OCI-LY3 (cell line): ENCODE measurements around the gene KLF8.

Experiments
- EZH2phosphoT487 ChIP-seq: fragments of 200-600 bp; shearing (Covaris generic); IDR thresholded peaks from 2 replicates; pipeline ENCODE4 v1.6.1; 2018; ENCODE audit warnings: antibody characterized with exemption, mixed run types, low read depth
- TF ChIP-seq, protein P1 (sequence below): fragments of 200-600, 300-600 bp; sonication (generic); IDR thresholded peaks from 2 replicates; pipeline ENCODE4 v1.5.1; 2014; ENCODE audit warnings: antibody characterized with exemption, low read length, low read depth

DNA sequence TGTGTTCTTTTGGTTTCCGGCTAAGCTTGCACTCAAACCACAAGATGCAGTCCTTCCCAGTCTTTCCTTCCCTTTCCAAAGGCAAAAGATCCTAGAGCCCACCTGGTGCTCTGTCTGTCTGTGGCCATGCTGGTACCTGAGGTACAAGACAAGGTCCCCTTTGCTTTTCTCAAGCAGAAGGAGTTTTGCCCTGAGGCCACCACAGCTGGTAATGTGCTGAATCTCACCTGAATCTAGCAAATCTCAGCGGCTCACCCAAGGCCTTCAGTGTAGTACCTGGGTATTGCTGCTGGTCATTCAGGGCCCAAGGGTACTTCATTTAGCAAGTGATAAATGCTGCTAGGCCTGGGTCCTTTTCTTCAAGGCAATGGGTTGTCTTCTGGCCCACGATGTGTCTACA, 20.5 kb upstream of the KLF8 start:
- TF ChIP-seq, protein P1, sequence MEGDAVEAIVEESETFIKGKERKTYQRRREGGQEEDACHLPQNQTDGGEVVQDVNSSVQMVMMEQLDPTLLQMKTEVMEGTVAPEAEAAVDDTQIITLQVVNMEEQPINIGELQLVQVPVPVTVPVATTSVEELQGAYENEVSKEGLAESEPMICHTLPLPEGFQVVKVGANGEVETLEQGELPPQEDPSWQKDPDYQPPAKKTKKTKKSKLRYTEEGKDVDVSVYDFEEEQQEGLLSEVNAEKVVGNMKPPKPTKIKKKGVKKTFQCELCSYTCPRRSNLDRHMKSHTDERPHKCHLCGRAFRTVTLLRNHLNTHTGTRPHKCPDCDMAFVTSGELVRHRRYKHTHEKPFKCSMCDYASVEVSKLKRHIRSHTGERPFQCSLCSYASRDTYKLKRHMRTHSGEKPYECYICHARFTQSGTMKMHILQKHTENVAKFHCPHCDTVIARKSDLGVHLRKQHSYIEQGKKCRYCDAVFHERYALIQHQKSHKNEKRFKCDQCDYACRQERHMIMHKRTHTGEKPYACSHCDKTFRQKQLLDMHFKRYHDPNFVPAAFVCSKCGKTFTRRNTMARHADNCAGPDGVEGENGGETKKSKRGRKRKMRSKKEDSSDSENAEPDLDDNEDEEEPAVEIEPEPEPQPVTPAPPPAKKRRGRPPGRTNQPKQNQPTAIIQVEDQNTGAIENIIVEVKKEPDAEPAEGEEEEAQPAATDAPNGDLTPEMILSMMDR, result no peak
- TF ChIP-seq EZH2phosphoT487, result no peak
